AG08395 (cell line): ENCODE measurements around the gene COL28A1.
A peak's percentile ranks its signal among the peaks of the same experiment; 100 is the strongest.
"Not testable (repeated sequence)": the region's sequence is repeated elsewhere in the genome, so short reads cannot be mapped to it uniquely, and the experiment has no call there.

Experiments
- DNase-seq: peaks from one replicate; pipeline ENCODE4 v3.0.0; 2012; ENCODE audit warnings: mixed read lengths, low spot score

Gene COL28A1

GRCh38 chr7:7517754-7518153 is 17.9 kb downstream of the COL28A1 start:
- no peak for DNase-seq

GRCh38 chr7:7516662-7517061 is 19.0 kb downstream of the COL28A1 start:
- no peak for DNase-seq

- no peak for DNase-seq
These were observed 19.5 kb downstream of the COL28A1 start for GRCh38 chr7:7516156-7516555.

- DNase-seq: no peak
These were observed 22.6 kb downstream of the COL28A1 start for GRCh38 chr7:7512861-7513597.

GRCh38 chr7:7510794-7511193 is 24.9 kb downstream of the COL28A1 start:
- no peak for DNase-seq

GRCh38 chr7:7505915-7506314 is 29.8 kb downstream of the COL28A1 start:
- DNase-seq: no peak

- DNase-seq: no peak
These were observed 30.6 kb downstream of the COL28A1 start for GRCh38 chr7:7504910-7505704.

- no peak for DNase-seq
These were observed 35.8 kb downstream of the COL28A1 start for GRCh38 chr7:7499892-7500291.

GRCh38 chr7:7498856-7499255 is 36.8 kb downstream of the COL28A1 start:
- no peak for DNase-seq

GRCh38 chr7:7496311-7496710 is 39.4 kb downstream of the COL28A1 start:
- no peak for DNase-seq

- no peak for DNase-seq
These were observed 40.5 kb downstream of the COL28A1 start for GRCh38 chr7:7495171-7495570.

GRCh38 chr7:7491044-7491443 is 44.6 kb downstream of the COL28A1 start:
- DNase-seq: no peak

- no peak for DNase-seq
These were observed 45.7 kb downstream of the COL28A1 start for GRCh38 chr7:7490003-7490402.

- DNase-seq: peak; percentile 8
These were observed 46.1 kb downstream of the COL28A1 start for GRCh38 chr7:7489546-7489945.

GRCh38 chr7:7486362-7486761 is 49.3 kb downstream of the COL28A1 start:
- no peak for DNase-seq

GRCh38 chr7:7484072-7484471 is 51.6 kb downstream of the COL28A1 start:
- DNase-seq: no peak

- no peak for DNase-seq
These were observed 53.9 kb downstream of the COL28A1 start for GRCh38 chr7:7481802-7482201.

GRCh38 chr7:7479275-7479805 is 56.3 kb downstream of the COL28A1 start:
- no peak for DNase-seq

GRCh38 chr7:7478569-7478968 is 57.1 kb downstream of the COL28A1 start:
- no peak for DNase-seq

- not testable (repeated sequence) for DNase-seq
These were observed 58.0 kb downstream of the COL28A1 start for GRCh38 chr7:7477641-7478040.

GRCh38 chr7:7476381-7476780 is 59.3 kb downstream of the COL28A1 start:
- DNase-seq: no peak

- no peak for DNase-seq
These were observed 60.1 kb downstream of the COL28A1 start for GRCh38 chr7:7475601-7476000.

GRCh38 chr7:7474436-7474835 is 61.2 kb downstream of the COL28A1 start:
- no peak for DNase-seq
